ENCODE results near the gene TMEM132C. TPM values are rescaled to one million over a fixed set of nuclear protein-coding genes. Genes with fewer than 3 reads are reported as not detected.

Gene TMEM132C
- total and polyA plus RNA-seq, 2 of the 13 experiments (the other 11 are each of a cell fraction or from before 2014, with no cell fraction given), result not detected

DNA sequence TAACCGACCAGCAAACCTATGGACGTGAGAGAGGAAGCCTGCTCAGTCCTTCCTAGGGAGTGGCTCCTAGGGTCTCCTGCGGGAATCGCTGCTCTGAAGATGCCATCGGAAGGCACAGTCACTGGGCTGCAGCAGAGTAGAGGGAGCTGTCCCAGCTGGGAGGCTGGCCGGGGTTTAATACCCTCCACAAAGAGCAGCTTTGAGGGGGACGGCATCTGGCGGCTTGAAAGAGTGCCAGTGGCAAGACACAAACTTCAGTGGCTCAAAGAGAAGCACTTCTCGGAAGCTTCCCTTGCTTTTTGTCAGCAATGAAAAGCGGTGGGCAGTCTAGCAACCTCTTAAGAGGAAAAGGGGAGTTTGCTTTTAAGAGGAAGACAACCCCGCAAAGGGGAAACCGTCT lies 114.6 kb downstream of the TMEM132C start:
- DNase-seq (ENCODE audit: low spot score) (no peak), FAIRE-seq (no peak), ATAC-seq (no peak)
- no peak overlapping the region for H3K27ac ChIP-seq (ENCODE audit: extremely low read length, insufficient read depth, low read length)
- H2AFZ ChIP-seq (ENCODE audit: low read length), result no peak overlapping the region
- intact Hi-C loops (cut with micrococcal nuclease; ENCODE audit: unreplicated experiment), result no loop called here
- no peak overlapping the region for H3K4me3 ChIP-seq (replicated peaks in 1 of 3; ENCODE audit: insufficient read depth in 1 of 3, low read depth in 2 of 3, low read length in 3 of 3)
- H3K27me3 ChIP-seq (ENCODE audit: control insufficient read depth in 1 of 2, insufficient read depth in 2 of 2, low read length in 2 of 2), result peaks cover 0 to 28% of the 10 kb centered on the region in 2 experiments; a peak in 3 of 5 replicates
- CTCF ChIA-PET (ENCODE audit: low intra/inter-chr PET ratio, low total read pairs), result no interaction called here
- no peak for TF ChIP-seq SMYD3 (CRISPR knock-in tag; IDR thresholded peaks at IDR 0.05)
- TF ChIP-seq, protein P1, sequence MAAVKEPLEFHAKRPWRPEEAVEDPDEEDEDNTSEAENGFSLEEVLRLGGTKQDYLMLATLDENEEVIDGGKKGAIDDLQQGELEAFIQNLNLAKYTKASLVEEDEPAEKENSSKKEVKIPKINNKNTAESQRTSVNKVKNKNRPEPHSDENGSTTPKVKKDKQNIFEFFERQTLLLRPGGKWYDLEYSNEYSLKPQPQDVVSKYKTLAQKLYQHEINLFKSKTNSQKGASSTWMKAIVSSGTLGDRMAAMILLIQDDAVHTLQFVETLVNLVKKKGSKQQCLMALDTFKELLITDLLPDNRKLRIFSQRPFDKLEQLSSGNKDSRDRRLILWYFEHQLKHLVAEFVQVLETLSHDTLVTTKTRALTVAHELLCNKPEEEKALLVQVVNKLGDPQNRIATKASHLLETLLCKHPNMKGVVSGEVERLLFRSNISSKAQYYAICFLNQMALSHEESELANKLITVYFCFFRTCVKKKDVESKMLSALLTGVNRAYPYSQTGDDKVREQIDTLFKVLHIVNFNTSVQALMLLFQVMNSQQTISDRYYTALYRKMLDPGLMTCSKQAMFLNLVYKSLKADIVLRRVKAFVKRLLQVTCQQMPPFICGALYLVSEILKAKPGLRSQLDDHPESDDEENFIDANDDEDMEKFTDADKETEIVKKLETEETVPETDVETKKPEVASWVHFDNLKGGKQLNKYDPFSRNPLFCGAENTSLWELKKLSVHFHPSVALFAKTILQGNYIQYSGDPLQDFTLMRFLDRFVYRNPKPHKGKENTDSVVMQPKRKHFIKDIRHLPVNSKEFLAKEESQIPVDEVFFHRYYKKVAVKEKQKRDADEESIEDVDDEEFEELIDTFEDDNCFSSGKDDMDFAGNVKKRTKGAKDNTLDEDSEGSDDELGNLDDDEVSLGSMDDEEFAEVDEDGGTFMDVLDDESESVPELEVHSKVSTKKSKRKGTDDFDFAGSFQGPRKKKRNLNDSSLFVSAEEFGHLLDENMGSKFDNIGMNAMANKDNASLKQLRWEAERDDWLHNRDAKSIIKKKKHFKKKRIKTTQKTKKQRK (IDR thresholded peaks at IDR 0.05; ENCODE audit: low read length), result no peak
- no peak for TF ChIP-seq PHB2 (IDR thresholded peaks at IDR 0.05; ENCODE audit: partially characterized antibody)
- TF ChIP-seq PHF21A (CRISPR knock-in tag; IDR thresholded peaks at IDR 0.05), result no peak
- TF ChIP-seq SNAI1 (CRISPR knock-in tag; IDR thresholded peaks at IDR 0.05; ENCODE audit: borderline replicate concordance), result no peak
- TF ChIP-seq POLR2AphosphoS2 (IDR thresholded peaks at IDR 0.05; ENCODE audit: low read depth, low read length), result no peak
- TF ChIP-seq FOXO4 (CRISPR knock-in tag; conservative IDR thresholded peaks at IDR 0.05), result no peak
- no peak for TF ChIP-seq RARG (CRISPR knock-in tag; IDR thresholded peaks at IDR 0.05; ENCODE audit: low read depth)
- TF ChIP-seq SP5 (CRISPR knock-in tag; IDR thresholded peaks at IDR 0.05; ENCODE audit: borderline replicate concordance, low read depth), result no peak
- no peak for TF ChIP-seq CHD2 (IDR thresholded peaks at IDR 0.05; ENCODE audit: low read depth, low read length)
- TF ChIP-seq MAFG (CRISPR knock-in tag; IDR thresholded peaks at IDR 0.05), result no peak
- no TSS peak for BruUV-seq (replicated peaks)
- H4K20me1 ChIP-seq (ENCODE audit: insufficient read depth, low read length), result no peaks in the 10 kb centered on the region
- no peak overlapping the region for H3K9ac ChIP-seq (ENCODE audit: insufficient read depth, low read depth, low read length)
- WGBS (ENCODE audit: low lambda C conversion rate), result 28% methylated on average over 12 of the region's 12 CpGs
- no peaks in the 10 kb centered on the region for H3K4me1 ChIP-seq (ENCODE audit: insufficient read depth, low read length)
- H3K9me3 ChIP-seq (ENCODE audit: low read length), result no peaks in the 10 kb centered on the region
- no peaks in the 10 kb centered on the region for H3K79me2 ChIP-seq (ENCODE audit: insufficient read depth, low read length)
- no peak overlapping the region for H3K4me2 ChIP-seq (ENCODE audit: low read depth, low read length)
- in situ Hi-C loops (cut with HindIII; ENCODE audit: extremely low pct_ligation_motif_present, low pct_unique_long_range_greater_than_20kb), result no loop called here
- no peaks in the 10 kb centered on the region for H3K36me3 ChIP-seq (replicated peaks in 1 of 2; ENCODE audit: control insufficient read depth in 1 of 2, insufficient read depth in 2 of 2, low read length in 2 of 2)
- POLR2A ChIA-PET, result no interaction called here
